Fibroblast of villous mesenchyme (primary cell): ENCODE data around the gene NRG2. TPM values are rescaled to one million over a fixed set of nuclear protein-coding genes. Genes with fewer than 3 reads are reported as not detected.

Experiments
- DNase-seq: peaks from one replicate; pipeline ENCODE4 v3.0.0-alpha.2; 2010; ENCODE audit warnings: low read depth
- H3K4me3 ChIP-seq: 2 replicates; pipeline ENCODE4 v1.5.1; 2011; ENCODE audit warnings: low read depth, mild to moderate bottlenecking, low read length
- total RNA-seq: library from RNA; depleted of rRNA; stranded (reverse); fragments of >200 nt; gene quantifications from 2 replicates; pipeline ENCODE4 v1.2.3, GENCODE V29; 2012
- TF ChIP-seq, protein P1 (sequence below): IDR thresholded peaks from 2 replicates; pipeline ENCODE4 v1.5.1; 2012; ENCODE audit warnings: low read depth, mild to moderate bottlenecking, low read length; ENCODE audit not compliant: insufficient read depth

NRG2 gene
- total RNA-seq, 1 donor: under 0.01 TPM

GRCh38 chr5:139863855-139864558 is 179.1 kb downstream of the NRG2 start:
- DNase-seq: peak; percentile 51
- no peak overlapping the region for H3K4me3 ChIP-seq
- TF ChIP-seq, protein P1, sequence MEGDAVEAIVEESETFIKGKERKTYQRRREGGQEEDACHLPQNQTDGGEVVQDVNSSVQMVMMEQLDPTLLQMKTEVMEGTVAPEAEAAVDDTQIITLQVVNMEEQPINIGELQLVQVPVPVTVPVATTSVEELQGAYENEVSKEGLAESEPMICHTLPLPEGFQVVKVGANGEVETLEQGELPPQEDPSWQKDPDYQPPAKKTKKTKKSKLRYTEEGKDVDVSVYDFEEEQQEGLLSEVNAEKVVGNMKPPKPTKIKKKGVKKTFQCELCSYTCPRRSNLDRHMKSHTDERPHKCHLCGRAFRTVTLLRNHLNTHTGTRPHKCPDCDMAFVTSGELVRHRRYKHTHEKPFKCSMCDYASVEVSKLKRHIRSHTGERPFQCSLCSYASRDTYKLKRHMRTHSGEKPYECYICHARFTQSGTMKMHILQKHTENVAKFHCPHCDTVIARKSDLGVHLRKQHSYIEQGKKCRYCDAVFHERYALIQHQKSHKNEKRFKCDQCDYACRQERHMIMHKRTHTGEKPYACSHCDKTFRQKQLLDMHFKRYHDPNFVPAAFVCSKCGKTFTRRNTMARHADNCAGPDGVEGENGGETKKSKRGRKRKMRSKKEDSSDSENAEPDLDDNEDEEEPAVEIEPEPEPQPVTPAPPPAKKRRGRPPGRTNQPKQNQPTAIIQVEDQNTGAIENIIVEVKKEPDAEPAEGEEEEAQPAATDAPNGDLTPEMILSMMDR: peak; percentile 87

GRCh38 chr5:139863361-139863760 is 179.7 kb downstream of the NRG2 start:
- no peak for DNase-seq

GRCh38 chr5:139862803-139863202 is 180.3 kb downstream of the NRG2 start:
- no peak overlapping the region for H3K4me3 ChIP-seq
- DNase-seq: no peak
- TF ChIP-seq, protein P1: no peak

More at GRCh38 chr5:139863361-139863760, 179.7 kb downstream of the NRG2 start:
- no peak overlapping the region for H3K4me3 ChIP-seq
- TF ChIP-seq, protein P1: no peak

- no peak for DNase-seq
- H3K4me3 ChIP-seq: no peak overlapping the region
- TF ChIP-seq, protein P1: no peak
Observed at GRCh38 chr5:139862313-139862712, 180.8 kb downstream of the NRG2 start.

- no peak for DNase-seq
- TF ChIP-seq, protein P1: no peak
- H3K4me3 ChIP-seq: no peak overlapping the region
Observed at GRCh38 chr5:139861889-139862207, 181.3 kb downstream of the NRG2 start.

DNA sequence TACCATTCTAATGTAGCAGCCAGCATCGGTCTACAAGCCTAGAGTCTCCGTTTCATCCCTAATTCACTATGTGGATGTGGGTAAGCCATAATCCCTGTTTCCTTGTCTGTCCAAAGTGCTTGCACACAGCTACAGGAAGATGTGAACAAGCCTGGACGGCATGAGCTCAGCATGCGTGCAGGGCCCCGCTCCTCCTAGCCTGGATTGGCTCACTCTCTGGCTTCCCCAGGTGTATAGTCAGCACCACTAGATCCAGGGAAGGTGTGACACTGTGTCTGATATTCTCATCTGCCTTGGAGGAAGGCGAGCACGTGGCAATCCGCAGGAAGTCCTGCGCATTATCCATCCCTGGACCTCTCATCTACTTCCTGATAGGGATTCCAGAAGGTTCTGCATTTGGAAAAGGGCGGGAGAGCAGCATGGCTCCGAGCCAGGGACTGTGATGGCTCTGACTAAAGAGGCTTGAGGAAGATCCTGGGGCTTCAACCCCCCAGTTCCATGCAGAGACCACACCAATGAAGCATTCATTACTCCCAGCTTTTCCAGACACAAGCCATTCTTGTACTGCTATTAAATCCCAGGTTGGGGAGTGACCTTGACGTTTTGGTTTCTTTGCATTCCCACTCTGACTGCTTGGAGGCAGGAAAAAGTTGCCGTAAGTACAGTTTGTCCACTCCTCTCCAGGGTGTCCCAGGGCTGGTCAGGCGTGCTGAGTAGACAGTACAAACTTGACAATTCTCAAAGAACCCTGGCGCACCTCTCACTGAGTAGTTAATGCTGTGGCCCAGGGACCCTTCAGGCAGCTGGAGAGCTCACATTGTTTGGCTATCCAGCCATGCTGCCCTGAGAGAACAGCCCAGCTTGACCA is 181.8 kb downstream of the NRG2 start:
- no peak for DNase-seq
- TF ChIP-seq, protein P1: no peak
- no peak overlapping the region for H3K4me3 ChIP-seq
